ENCODE data around the gene ZNRF2. TPM values are rescaled to one million over a fixed set of nuclear protein-coding genes. Genes with fewer than 3 reads are reported as not detected.
A peak's percentile ranks its signal among the peaks of the same experiment; 100 is the strongest.

The ZNRF2 gene
- total RNA-seq, 1 experiment from 2014 or later, result 9.1 TPM

GRCh38 chr7:30389791-30390190, 105.4 kb downstream of the ZNRF2 start:
- no peaks in the 10 kb centered on the region for H3K27me3 ChIP-seq
- no peaks in the 10 kb centered on the region for H3K36me3 ChIP-seq
- H3K4me3 ChIP-seq, result no peak overlapping the region
- DNase-seq, result no peak
- no peaks in the 10 kb centered on the region for H3K9me3 ChIP-seq

- Histone ChIP-seq H3K9me3 (no peaks in the 10 kb centered on the region), H3K27me3 (no peaks in the 10 kb centered on the region), H3K4me3 (no peak overlapping the region), H3K36me3 (no peaks in the 10 kb centered on the region)
- no peak for DNase-seq
Measured at GRCh38 chr7:30390736-30391636, 106.6 kb downstream of the ZNRF2 start.

GRCh38 chr7:30391806-30392205, 107.4 kb downstream of the ZNRF2 start:
- no peak for DNase-seq
- Histone ChIP-seq H3K9me3 (no peaks in the 10 kb centered on the region), H3K4me3 (no peak overlapping the region), H3K27me3 (no peaks in the 10 kb centered on the region), H3K36me3 (no peaks in the 10 kb centered on the region)

- Histone ChIP-seq H3K36me3 (0 out of 2 replicates have a peak, but pooled peaks cover 2% of the 10 kb centered on the region), H3K4me3 (no peak overlapping the region), H3K9me3 (no peaks in the 10 kb centered on the region), H3K27me3 (no peaks in the 10 kb centered on the region)
- DNase-seq, result no peak
Measured at GRCh38 chr7:30395676-30396075, 111.3 kb downstream of the ZNRF2 start.

- Histone ChIP-seq H3K36me3 (0 out of 2 replicates have a peak, but pooled peaks cover 2% of the 10 kb centered on the region), H3K4me3 (no peak overlapping the region), H3K9me3 (no peaks in the 10 kb centered on the region), H3K27me3 (no peaks in the 10 kb centered on the region)
- no peak for DNase-seq
Measured at GRCh38 chr7:30396389-30396788, 112.0 kb downstream of the ZNRF2 start.

- Histone ChIP-seq H3K9me3 (no peaks in the 10 kb centered on the region), H3K36me3 (peaks cover 4% of the 10 kb centered on the region; the same call in 1 of the 2 replicates), H3K27me3 (no peaks in the 10 kb centered on the region), H3K4me3 (no peak overlapping the region)
- DNase-seq, result no peak
Measured at GRCh38 chr7:30403477-30403876, 119.1 kb downstream of the ZNRF2 start.

GRCh38 chr7:30405179-30405578, 120.8 kb downstream of the ZNRF2 start:
- H3K36me3 ChIP-seq, result peaks cover 2% of the 10 kb centered on the region; the same call in 1 of the 2 replicates
- H3K4me3 ChIP-seq, result no peak overlapping the region
- no peaks in the 10 kb centered on the region for H3K27me3 ChIP-seq
- H3K9me3 ChIP-seq, result no peaks in the 10 kb centered on the region
- no peak for DNase-seq

GRCh38 chr7:30406664-30407425, 122.4 kb downstream of the ZNRF2 start:
- Histone ChIP-seq H3K4me3 (no peak overlapping the region), H3K36me3 (peaks cover 2% of the 10 kb centered on the region; the same call in 1 of the 2 replicates)
- peak; percentile 35 for DNase-seq

GRCh38 chr7:30411173-30411572, 126.8 kb downstream of the ZNRF2 start:
- no peak for DNase-seq
- H3K36me3 ChIP-seq, result no peaks in the 10 kb centered on the region
- no peak overlapping the region for H3K4me3 ChIP-seq
- H3K27me3 ChIP-seq, result no peaks in the 10 kb centered on the region
- H3K9me3 ChIP-seq, result no peaks in the 10 kb centered on the region

More at GRCh38 chr7:30406664-30407425, 122.4 kb downstream of the ZNRF2 start:
- no peaks in the 10 kb centered on the region for H3K27me3 ChIP-seq
- no peaks in the 10 kb centered on the region for H3K9me3 ChIP-seq

GRCh38 chr7:30411897-30412296, 127.5 kb downstream of the ZNRF2 start:
- no peak for DNase-seq
- H3K4me3 ChIP-seq, result no peak overlapping the region
- H3K36me3 ChIP-seq, result no peaks in the 10 kb centered on the region

GRCh38 chr7:30412782-30413504, 128.5 kb downstream of the ZNRF2 start:
- no peaks in the 10 kb centered on the region for H3K27me3 ChIP-seq
- no peak overlapping the region for H3K4me3 ChIP-seq
- no peaks in the 10 kb centered on the region for H3K36me3 ChIP-seq
- H3K9me3 ChIP-seq, result no peaks in the 10 kb centered on the region
- DNase-seq, result no peak

More at GRCh38 chr7:30411897-30412296, 127.5 kb downstream of the ZNRF2 start:
- H3K9me3 ChIP-seq, result no peaks in the 10 kb centered on the region
- H3K27me3 ChIP-seq, result no peaks in the 10 kb centered on the region

GRCh38 chr7:30413864-30414263, 129.5 kb downstream of the ZNRF2 start:
- H3K4me3 ChIP-seq, result no peak overlapping the region
- no peaks in the 10 kb centered on the region for H3K9me3 ChIP-seq
- DNase-seq, result no peak
- H3K27me3 ChIP-seq, result no peaks in the 10 kb centered on the region
- no peaks in the 10 kb centered on the region for H3K36me3 ChIP-seq

Other genes with a start within 250 kb of the ZNRF2 start
- 2.0 and 7.1 TPM in 2 replicates for gene MTURN, start 149.6 kb upstream of the ZNRF2 start, total RNA-seq (2014; rRNA removed; shearing (Covaris generic); ENCODE audit: low replicate concordance)
- 2.1 and 2.5 TPM in 2 replicates for gene NOD1, start 194.2 kb downstream of the ZNRF2 start, total RNA-seq (2014; rRNA removed; shearing (Covaris generic); ENCODE audit: low replicate concordance)
- 49.3 and 143 TPM in 2 replicates for gene GGCT, start 220.2 kb downstream of the ZNRF2 start, total RNA-seq (2014; rRNA removed; shearing (Covaris generic); ENCODE audit: low replicate concordance)

Measured in MG63 (cell line).